ENCODE data around the gene CUL3.

CUL3 gene

DNA sequence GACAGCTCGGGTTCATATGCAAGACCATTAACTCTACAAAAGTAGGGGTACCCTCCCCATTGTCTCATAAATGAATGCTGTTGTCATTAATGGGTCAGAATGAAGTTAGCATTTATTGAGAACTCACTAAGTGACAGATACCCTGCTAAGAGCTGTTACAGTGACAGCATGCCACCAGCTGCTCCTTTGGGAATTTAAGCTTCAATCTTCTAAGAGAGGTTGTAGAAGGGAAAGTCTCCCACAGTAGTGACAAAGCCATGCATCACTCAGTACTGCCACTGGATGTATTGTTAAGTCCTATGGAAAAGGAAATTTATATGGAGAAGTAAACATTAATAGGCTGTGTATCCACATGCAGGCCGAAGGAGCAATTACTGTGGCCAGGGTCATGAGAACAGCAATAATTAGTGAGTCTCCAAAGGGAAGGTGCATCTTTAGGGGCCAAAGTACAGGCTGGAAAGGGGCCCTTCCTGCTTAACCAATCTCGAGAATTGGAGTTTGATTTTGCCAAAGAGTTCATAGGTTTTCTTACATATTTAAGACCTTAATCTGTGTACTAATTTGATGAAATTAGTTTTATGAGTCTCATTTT, 118.8 kb downstream of the CUL3 start:
- no peak for DNase-seq

DNA sequence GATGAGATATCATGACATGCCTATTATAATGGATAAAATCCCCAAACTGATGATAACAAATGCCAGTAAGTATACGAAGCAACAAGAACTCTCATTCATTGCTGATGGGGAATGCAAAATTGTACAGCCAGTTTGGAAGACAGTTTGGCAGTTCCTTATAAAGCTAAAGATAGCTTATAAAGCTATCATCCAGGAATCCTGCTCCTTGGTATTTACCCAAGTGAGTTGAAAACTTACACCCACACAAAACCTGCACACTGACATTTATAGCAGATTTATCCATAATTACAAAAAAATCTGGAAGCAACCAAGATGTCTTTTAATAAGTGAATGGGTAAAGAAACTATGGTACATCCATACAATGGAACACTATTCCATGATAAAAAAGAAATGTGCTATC, 123.8 kb downstream of the CUL3 start:
- DNase-seq = no peak

DNA sequence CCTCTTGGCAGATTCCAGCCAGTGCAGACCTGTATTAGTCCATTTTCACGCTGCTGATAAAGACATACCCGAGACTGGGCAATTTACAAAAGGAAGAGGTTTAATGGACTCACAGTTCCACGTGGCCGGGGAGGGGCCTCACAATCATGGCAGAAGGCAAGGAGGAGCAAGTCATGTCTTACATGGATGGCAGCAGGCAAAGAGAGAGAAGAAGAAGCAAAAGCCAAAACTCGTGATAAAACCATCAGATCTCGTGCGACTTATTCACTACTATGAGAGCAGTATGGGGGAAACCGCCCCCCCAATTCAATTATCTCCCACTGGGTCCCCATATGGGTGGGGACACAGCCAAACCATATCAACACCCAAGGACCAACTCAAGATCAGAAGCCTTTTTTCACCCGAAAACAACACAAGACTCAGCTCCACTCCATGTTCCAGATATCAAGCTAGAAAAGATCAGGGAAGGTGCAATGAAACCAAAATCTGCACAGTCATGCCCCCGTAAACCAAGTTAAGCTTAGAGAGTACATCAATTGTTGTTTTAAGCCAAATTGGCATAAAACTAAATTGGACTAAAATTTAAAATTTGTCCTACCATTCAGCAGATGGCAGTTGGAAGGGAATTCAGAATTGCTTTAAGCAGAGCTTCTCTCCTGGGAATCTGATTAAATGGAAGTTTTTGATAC, 127.6 kb downstream of the CUL3 start:
- no peak for DNase-seq

DNA sequence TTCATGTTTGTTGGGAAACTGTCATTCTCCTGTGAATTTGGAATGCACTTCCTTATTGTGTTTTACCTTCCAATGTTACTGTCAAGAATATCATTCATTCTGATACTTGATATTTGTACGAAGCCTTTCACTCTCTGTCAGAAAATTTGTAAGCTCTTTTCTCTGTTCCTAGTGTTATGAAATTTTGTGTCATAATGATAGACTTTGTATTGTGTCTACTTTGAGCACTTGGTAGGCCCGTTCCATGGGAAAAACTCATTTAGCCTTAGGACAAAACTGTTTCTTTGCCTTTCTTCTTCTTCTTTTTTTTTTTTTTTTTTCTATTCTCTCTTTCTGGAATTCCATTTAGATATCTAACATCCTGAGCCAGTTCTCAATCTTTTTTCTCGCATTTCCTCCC, 131.3 kb downstream of the CUL3 start:
- DNase-seq = no peak

DNA sequence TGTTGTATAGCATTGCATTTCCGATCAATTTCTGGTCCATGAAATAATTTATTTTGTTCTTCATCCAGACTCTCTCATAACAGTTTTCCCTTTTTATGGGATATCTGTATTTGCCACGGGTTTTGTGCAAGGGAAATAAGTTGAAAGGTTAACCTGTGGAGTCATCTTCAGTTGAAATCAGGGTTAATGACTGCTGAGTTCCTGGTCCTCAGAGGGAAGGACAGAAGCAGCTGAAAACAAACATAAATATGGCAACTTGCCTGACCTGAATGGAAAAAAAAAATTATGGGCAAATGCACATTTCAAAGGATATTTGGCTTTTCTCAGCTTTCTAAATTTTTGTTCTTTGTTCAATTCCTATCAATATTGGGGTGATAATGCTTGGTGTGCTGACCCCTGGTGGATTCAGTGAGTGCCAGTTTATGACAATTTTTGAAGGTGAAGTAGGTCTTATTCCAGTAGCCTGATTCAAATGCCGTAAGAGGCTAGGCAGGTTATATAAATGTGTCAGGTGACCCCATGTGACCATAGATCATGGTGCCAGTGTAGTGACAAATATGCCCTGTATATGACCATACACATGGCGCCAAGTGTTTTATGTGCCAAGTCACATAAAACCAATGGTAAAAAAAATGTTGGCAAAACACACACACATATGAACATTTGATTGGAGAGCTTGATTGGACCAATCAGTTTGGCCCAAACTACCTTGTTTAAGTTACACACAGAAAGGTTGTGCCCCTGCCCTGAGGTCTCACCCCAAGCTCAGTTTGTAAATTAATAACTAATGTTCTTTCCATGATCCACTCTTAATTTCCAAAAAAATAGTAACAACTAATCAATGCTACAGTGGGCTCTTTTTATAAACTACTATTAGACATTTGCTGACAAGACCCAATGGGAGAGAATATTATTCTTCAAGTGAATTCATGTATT, 135.7 kb downstream of the CUL3 start:
- no peak for DNase-seq

DNA sequence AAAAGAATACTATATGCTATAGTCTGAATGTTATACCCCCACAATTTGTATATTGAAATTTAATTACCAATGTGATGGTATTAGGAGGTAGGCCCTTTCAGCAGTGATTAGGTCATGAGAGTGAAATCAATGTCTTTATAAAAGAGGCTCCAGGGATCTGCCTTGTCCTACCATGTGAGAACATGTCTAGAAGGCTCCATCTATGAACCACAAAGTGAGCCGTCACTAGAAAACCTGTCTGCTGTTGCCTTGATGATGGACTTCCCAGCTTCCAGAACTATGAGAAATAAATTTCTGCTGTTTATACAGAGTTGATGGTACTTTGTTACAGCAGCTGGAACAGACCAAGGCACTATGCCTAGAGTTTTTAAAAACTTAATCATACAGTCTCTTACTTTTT, 136.9 kb downstream of the CUL3 start:
- no peak for DNase-seq

DNA sequence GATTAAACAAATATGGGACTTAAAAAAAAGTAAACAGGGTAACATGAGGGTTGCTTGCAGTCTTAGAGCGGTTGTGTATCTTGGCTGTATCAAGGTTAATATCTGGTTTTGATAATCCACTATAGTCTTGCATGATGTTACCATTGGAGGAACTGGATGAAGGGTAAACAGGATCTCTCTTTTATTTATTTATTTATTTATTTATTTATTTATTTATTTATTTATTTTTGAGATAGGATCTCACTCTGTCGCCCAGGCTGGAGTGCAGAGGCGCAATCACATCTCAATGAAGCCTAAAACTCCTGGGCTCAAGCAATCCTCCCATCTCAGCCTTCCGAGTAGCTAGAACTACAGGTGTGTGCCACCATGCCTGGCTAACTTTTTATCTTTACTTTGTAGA, 140.4 kb downstream of the CUL3 start:
- no peak for DNase-seq

DNA sequence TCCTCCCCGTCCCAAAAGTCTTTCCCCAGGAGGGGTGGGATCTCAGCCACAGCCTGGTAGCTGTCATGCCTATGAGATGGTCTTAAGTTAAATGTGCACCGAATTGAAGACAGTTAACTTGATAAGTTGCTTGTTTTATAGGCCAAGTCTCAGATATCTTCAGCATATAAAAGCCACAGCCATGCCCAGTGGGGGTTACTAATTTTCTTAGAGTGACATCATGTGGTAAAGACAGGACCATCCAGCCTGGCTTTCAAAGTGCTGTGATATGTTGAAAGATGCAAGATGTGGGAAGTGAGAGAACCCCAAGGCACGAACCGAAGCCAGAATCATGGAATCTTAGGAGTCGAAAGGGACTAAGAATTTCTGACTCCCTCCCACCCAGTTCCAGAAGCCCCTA, 141.1 kb downstream of the CUL3 start:
- DNase-seq = no peak

DNA sequence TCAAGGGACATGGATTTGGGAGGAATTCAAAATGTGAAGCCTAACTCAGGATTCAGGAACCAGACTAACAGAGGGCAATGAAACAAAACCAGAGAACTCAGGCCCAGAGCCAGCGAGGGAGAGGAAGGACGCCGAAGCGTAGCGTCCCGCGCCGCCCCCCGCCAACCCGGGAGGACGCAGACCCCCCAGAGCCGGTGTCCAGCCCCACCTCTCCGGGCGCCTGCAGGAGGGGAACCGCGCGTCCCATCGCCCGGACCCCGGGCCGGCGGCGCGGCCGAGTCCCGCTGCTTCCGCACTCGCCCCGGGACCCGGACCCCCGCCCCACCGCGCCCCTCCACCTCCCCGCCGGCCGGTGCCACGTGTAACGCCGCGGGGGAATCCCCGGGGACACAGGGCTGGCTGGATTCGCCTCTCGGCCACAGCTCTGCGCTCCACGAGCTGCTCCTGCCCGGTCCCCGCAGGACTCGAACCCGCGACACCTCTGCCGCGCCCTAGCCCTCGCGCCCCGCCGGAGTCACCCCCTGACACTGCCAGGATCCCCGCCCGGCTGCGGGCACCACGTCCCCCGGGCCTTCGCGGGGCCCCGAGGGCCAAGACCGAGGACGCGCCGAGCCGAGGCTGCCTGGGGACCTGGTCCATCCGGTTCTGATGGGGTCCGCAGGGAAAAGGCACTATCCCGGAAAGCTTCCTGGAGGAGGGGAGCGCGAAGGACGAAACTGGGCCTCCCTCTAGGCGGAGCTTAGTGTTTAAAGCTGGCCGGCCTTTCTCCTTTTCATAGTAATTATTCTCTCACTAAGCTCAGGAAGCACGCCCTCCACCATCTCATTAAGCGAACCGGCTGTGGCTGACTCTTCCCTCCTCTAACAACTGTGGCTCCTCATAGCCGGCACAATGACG, 142.8 kb downstream of the CUL3 start:
- DNase-seq = no peak

DNA sequence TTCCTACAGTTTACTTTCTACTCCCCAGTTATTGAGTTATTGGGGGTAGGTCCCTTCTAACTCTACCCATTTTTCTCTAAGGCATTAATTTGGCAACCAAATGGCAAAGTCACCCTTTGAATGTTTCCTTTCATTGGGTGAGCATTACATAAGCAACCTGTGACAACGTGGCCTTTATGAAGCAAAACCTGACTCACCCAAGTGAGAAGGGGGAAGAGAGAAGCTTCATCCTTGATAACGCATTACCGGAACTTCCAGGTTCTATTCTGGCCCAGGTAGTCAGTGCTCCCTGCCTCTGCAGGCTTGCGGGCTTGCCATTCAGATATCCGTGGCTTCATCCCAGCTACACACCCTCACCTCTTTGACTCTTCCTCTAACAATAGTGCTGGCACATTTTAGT, 144.2 kb downstream of the CUL3 start:
- no peak for DNase-seq

DNA sequence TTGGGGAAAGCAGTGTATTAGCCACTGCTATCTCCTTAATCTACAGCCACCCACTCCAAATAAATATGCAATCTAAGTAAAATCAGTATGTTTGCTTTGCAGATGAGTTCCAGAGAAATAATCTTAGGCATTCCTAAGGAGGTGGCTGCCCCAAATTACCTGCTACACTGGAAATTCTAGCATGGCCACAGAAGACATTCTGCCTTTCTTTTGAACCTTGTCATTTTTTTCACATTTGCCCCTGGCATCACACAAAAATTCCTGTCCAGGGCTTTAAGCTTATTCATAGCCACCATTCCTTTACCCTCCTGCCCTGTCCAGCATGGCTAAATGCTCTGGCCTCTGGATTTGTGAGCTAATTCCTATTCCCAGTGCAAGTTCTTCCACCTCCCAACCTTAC, 146.4 kb downstream of the CUL3 start:
- no peak for DNase-seq

DNA sequence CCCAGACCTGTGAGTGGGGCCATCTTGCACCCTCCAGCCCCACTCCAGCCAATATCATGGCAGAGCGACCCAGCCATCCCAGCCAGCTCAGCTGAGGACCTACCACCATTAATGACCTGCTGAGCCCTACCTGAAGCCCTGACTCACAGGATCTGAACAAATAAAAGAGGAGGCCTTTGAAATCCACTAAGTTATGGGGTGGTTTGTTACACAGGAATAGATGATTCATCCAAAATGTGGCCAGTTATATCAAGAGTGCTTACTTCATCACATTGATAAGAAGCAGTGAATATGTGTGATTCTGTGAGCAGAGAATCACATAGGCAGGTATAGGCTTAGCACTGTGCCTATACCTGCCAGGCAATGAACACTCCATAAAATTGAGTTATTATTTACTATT, 148.5 kb downstream of the CUL3 start:
- DNase-seq = no peak

DNA sequence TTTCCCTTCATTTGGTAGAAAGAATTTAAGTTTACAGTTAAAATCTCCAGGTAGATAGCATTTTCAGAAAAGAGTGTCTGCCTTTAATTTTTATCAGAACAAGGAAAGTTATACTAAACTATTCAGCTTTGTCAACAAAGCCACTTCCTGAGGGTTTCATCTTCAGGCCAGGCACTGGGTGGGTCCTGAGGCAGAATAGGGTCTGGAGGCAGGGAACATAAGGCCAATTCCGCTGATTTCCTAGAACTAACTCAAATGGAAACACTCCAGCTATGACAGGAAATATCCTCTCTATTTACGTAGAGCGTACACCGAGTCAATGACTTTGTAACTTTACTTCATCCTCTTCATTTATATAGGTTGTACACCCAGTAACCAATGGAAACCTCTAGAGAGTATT, 150.5 kb downstream of the CUL3 start:
- DNase-seq = no peak

DNA sequence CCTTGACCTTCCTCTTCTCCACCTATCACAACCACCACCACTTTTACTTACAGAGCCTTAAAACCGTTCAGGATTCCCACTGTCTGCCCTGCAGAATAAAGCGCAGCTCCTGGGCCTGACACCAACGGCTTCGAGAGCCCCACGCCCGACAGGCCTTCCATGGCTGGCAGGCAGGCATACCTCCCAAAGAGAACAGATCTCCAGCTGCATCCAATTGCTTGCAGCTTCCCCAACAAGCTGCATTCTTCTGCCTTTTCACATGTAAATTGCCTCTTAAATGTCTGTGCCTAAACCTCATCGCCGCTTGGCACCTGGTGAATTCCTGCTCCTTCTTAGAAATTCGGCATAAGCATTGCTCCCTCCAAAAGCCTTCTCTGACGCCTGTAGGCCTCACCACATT, 151.7 kb downstream of the CUL3 start:
- DNase-seq = no peak

DNA sequence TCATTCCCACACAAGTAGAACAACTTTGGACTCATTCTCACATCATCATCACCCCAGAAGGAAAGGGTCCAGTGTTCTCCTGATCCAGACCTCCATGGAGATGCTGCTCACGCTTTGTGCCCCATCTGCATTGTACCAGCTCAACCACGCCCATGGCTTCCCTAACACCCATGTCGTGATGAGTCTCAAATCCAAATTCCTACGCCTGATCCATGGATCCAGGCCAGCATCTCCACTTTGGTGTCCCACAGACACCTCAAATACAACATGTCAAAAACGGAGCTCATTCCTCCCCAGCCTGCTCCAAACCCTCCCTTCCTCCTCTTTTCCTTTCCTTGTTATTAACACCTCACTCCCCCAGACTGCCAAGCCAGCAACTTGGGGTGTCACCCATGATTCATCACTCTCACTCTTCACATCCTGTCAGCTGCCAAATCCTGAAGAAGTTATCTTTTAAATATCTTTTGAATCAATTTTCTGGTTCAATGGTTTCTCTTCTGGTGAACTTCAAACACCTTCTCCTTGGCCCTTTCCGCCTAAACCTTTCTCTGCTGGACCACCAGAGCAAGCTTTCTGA, 153.1 kb downstream of the CUL3 start:
- DNase-seq = no peak

DNA sequence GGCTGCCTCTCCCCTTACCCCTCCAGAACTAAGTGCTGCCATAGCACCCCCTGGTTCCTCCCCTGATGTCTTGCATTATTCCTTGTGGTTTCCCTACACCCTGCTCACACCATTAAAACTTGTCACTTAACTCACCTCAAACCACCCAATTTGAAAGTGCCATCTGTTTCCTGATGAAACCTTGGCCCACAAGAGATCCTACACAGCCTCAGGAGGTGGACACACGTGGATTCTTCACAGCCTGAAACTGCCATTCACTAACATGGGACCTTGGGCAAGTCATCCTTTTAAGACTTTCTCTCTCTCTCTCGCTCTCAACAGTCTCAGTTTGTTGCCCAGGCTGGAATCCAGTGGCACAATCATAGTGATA, 155.7 kb downstream of the CUL3 start:
- DNase-seq = no peak

DNA sequence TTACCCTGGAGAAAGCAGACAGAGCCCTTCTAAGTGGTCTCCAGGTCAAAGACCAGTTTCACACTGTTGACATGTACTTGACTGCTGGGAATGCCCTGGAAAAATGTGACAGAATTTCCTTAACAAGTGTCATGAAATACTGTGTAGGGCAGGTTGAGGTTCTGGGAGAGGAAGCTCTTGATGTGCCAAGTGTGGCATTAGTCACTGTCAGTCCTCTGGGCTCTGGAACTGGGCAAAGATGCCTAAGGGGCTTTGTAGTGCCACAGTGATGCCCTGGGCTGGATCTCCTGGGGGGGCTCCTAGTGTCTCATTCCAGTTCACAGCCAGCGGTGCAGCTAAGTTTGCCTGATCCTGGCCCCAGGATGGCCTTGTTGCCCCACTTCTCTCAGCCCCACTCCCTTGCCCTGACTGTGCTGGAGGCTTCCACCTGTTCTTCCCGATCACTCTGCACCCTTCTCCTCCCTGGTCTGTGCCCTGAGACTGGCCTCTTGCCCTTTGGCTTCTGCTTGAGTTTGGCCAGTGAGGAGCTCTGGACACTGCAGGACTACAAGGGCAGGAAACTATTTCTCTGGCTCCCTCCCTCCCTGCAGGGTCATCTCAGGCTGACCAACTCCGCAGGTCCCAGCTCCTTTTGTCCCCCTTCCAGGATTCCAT, 156.2 kb downstream of the CUL3 start:
- no peak for DNase-seq

DNA sequence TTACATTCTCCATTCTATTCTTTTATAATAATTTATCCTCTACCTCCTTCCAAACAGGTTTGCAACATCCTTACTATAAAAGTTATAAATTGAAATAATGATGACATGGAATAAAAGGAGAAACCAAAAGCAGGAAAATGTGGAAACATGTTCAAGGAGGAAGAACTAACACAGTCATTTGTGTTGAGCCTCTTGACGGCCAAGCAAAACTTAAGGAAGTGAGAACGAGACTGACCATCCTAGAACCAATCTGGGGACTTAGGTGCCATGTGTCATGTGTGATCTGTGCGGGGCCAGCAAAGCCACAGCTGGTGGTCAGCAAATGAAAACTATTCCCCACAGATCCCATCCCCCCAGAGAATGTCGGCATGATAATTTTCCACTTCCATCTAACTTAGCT, 157.7 kb downstream of the CUL3 start:
- DNase-seq = no peak

DNA sequence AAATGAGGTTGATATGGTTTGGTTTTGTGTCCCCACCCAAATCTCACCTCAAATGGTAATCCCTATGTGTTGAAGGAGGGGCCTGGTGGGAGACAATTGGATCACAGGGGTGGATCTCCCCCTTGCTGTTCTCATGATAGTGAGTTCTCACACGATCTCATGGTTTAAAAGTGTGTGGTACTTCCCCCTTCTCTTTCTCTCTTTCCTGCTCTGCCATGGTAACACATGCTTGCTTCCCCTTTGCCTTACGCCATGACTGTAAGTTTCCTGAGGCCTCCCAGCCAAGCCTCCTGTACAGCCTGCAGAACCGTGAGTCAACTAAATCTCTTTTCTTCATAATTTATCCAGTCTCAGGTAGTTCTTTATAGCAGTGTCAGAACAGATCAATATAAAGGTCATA, 158.5 kb downstream of the CUL3 start:
- no peak for DNase-seq

DNA sequence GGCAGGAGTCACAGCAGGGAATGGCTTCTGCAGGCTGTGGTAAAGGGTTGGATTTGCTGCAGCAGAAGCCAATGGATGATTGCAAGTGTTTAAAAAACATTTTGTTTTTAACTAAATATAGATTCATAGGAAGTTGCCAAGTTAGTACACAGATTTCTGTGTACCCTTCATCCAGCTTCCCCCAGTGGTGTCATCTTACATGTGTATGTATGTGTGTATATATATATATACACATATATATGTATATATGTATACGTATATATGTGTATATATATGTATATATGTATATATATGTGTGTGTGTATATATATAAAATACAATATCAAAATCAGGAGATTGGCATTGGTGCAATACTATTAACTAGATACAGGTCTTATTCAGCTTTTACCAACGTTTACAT, 164.1 kb downstream of the CUL3 start:
- DNase-seq = no peak
